ENCODE data around the gene RPL27A.

RPL27A gene

DNA sequence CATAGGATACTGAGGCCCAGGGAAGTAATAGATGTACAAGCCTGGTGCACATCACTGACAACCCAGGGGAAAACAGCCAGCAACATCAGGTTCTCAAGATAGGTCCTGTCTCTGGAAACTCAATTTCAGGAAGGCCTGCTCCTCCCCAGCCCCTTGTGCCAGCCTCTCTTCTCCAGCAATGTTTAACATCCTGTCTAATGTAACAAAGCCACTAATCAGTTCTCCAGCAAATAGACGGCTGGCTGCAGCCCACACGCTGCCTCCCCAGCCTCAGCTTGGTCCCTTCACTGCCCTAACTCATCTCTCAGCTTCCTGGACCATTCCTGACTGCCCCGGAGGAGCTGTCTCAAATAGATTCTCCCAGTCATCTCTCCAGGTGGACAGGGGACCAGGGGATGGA is 37.8 kb downstream of the RPL27A start:
- no peak overlapping the region; the same call in 1 of the 2 replicates for H3K4me3 ChIP-seq (ENCODE audit: low read length)
- H3K27ac ChIP-seq (ENCODE audit: low read length): no peak overlapping the region
- WGBS (ENCODE audit: insufficient coverage, insufficient read length): no CpG with 5 or more reads among the region's 3 CpGs
- H3K27me3 ChIP-seq (ENCODE audit: control insufficient read depth, insufficient read depth, low read length): no peaks in the 10 kb centered on the region
- no peaks in the 10 kb centered on the region for H3K9me3 ChIP-seq (ENCODE audit: control insufficient read depth, insufficient read depth, low read length)
- peaks cover 5% of the 10 kb centered on the region for H3K4me1 ChIP-seq (ENCODE audit: control insufficient read depth, insufficient read depth, low read length)
- H3K36me3 ChIP-seq (ENCODE audit: control insufficient read depth, insufficient read depth, low read length): 0 out of 2 replicates have a peak, but pooled peaks cover 2% of the 10 kb centered on the region
- no peak for DNase-seq (ENCODE audit: low read depth, low spot score)

GRCh38 chr11:8720868-8721608 is 38.4 kb downstream of the RPL27A start:
- Histone ChIP-seq H3K27ac (ENCODE audit: low read length) (no peak overlapping the region), H3K4me3 (ENCODE audit: low read length) (no peak overlapping the region), H3K4me1 (ENCODE audit: control insufficient read depth, insufficient read depth, low read length) (peaks cover 5% of the 10 kb centered on the region), H3K9me3 (ENCODE audit: control insufficient read depth, insufficient read depth, low read length) (no peaks in the 10 kb centered on the region), H3K36me3 (ENCODE audit: control insufficient read depth, insufficient read depth, low read length) (0 out of 2 replicates have a peak, but pooled peaks cover 2% of the 10 kb centered on the region), H3K27me3 (ENCODE audit: control insufficient read depth, insufficient read depth, low read length) (no peaks in the 10 kb centered on the region)
- DNase-seq (ENCODE audit: low read depth, low spot score): no peak
- WGBS (ENCODE audit: insufficient coverage, insufficient read length): no CpG with 5 or more reads among the region's 5 CpGs

DNA sequence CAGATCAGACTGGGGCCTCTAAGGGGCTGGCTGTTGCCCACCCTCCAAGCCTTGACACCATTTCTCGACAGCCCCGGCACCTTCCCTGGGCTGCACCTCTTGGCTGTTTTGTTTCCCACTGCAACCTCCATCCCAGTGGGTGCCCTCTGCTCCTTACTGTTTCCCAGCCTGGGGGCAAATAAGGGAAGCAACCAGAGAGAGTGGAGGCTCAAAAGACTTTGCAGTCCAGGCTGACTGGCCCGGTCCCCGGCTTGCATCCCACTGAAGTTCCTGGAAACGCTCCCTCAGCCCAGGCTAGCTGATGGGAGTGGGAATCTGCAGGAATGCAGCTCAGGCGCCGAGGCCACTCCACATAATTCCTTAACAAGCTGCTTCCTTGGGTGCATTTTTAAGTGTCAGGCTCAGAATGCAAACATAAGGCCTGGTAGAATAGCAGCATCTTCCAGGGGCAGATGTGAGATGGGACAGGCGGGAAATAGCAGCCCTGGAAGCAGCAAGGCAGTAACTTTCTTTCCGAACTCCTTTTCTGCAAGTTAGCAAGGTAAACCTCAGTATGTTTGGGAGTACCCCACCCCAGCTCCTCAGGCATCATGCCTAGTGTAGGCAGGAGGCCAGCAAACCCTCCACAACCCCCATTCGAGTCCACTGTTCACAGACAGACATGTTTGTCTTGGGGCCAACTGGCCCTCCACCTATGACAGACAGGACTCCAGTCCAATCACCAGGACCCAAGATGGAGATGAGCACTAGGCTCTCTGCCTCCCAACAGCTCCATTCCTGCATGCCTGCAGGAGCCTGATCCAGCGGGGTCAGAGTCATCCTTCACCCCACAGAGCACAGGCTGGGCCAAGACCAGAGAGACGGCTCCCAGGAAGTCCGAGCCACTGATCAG is 39.3 kb downstream of the RPL27A start:
- Histone ChIP-seq H3K27ac (ENCODE audit: low read length) (no peak overlapping the region), H3K4me1 (ENCODE audit: control insufficient read depth, insufficient read depth, low read length) (peaks cover 5% of the 10 kb centered on the region), H3K4me3 (ENCODE audit: low read length) (no peak overlapping the region), H3K27me3 (ENCODE audit: control insufficient read depth, insufficient read depth, low read length) (no peaks in the 10 kb centered on the region), H3K9me3 (ENCODE audit: control insufficient read depth, insufficient read depth, low read length) (no peaks in the 10 kb centered on the region), H3K36me3 (ENCODE audit: control insufficient read depth, insufficient read depth, low read length) (0 out of 2 replicates have a peak, but pooled peaks cover 2% of the 10 kb centered on the region)
- WGBS (ENCODE audit: insufficient coverage, insufficient read length): no CpG with 5 or more reads among the region's 13 CpGs
- DNase-seq (ENCODE audit: low read depth, low spot score): no peak

- Histone ChIP-seq H3K27ac (ENCODE audit: low read length) (no peak overlapping the region), H3K4me3 (ENCODE audit: low read length) (no peak overlapping the region), H3K36me3 (ENCODE audit: control insufficient read depth, insufficient read depth, low read length) (no peaks in the 10 kb centered on the region), H3K9me3 (ENCODE audit: control insufficient read depth, insufficient read depth, low read length) (no peaks in the 10 kb centered on the region), H3K4me1 (ENCODE audit: control insufficient read depth, insufficient read depth, low read length) (peaks cover 5% of the 10 kb centered on the region), H3K27me3 (ENCODE audit: control insufficient read depth, insufficient read depth, low read length) (no peaks in the 10 kb centered on the region)
- WGBS (ENCODE audit: insufficient coverage, insufficient read length): no CpG with 5 or more reads among the region's 3 CpGs
- DNase-seq (ENCODE audit: low read depth, low spot score): no peak
Measured at GRCh38 chr11:8722809-8723208, 40.2 kb downstream of the RPL27A start.

- Histone ChIP-seq H3K4me3 (ENCODE audit: low read length) (no peak overlapping the region), H3K27ac (ENCODE audit: low read length) (no peak overlapping the region), H3K4me1 (ENCODE audit: control insufficient read depth, insufficient read depth, low read length) (peaks cover 5% of the 10 kb centered on the region), H3K36me3 (ENCODE audit: control insufficient read depth, insufficient read depth, low read length) (no peaks in the 10 kb centered on the region), H3K9me3 (ENCODE audit: control insufficient read depth, insufficient read depth, low read length) (no peaks in the 10 kb centered on the region), H3K27me3 (ENCODE audit: control insufficient read depth, insufficient read depth, low read length) (no peaks in the 10 kb centered on the region)
- no CpG with 5 or more reads among the region's 7 CpGs for WGBS (ENCODE audit: insufficient coverage, insufficient read length)
- DNase-seq (ENCODE audit: low read depth, low spot score): no peak
Measured at GRCh38 chr11:8723711-8724110, 41.1 kb downstream of the RPL27A start.

GRCh38 chr11:8724682-8725081 is 42.1 kb downstream of the RPL27A start:
- H3K4me1 ChIP-seq (ENCODE audit: control insufficient read depth, insufficient read depth, low read length): peaks cover 5% of the 10 kb centered on the region
- no CpG with 5 or more reads among the region's 7 CpGs for whole genome bisulfite sequencing (ENCODE audit: insufficient coverage, insufficient read length)
- H3K27ac ChIP-seq (ENCODE audit: low read length): no peak overlapping the region
- no peaks in the 10 kb centered on the region for H3K36me3 ChIP-seq (ENCODE audit: control insufficient read depth, insufficient read depth, low read length)
- no peak overlapping the region for H3K4me3 ChIP-seq (ENCODE audit: low read length)
- H3K9me3 ChIP-seq (ENCODE audit: control insufficient read depth, insufficient read depth, low read length): no peaks in the 10 kb centered on the region
- DNase-seq (ENCODE audit: low read depth, low spot score): no peak
- H3K27me3 ChIP-seq (ENCODE audit: control insufficient read depth, insufficient read depth, low read length): no peaks in the 10 kb centered on the region

GRCh38 chr11:8726395-8726794 is 43.8 kb downstream of the RPL27A start:
- Histone ChIP-seq H3K4me3 (ENCODE audit: low read length) (no peak overlapping the region), H3K9me3 (ENCODE audit: control insufficient read depth, insufficient read depth, low read length) (no peaks in the 10 kb centered on the region), H3K4me1 (ENCODE audit: control insufficient read depth, insufficient read depth, low read length) (peaks cover 3% of the 10 kb centered on the region; the same call in 1 of the 2 replicates), H3K27me3 (ENCODE audit: control insufficient read depth, insufficient read depth, low read length) (no peaks in the 10 kb centered on the region), H3K36me3 (ENCODE audit: control insufficient read depth, insufficient read depth, low read length) (no peaks in the 10 kb centered on the region), H3K27ac (ENCODE audit: low read length) (no peak overlapping the region)
- DNase-seq (ENCODE audit: low read depth, low spot score): no peak
- WGBS (ENCODE audit: insufficient coverage, insufficient read length): no CpG with 5 or more reads among the region's 4 CpGs

- H3K27me3 ChIP-seq (ENCODE audit: control insufficient read depth, insufficient read depth, low read length): no peaks in the 10 kb centered on the region
- no peak overlapping the region for H3K4me3 ChIP-seq (ENCODE audit: low read length)
- no peaks in the 10 kb centered on the region for H3K36me3 ChIP-seq (ENCODE audit: control insufficient read depth, insufficient read depth, low read length)
- no peaks in the 10 kb centered on the region for H3K9me3 ChIP-seq (ENCODE audit: control insufficient read depth, insufficient read depth, low read length)
- DNase-seq (ENCODE audit: low read depth, low spot score): no peak
- H3K27ac ChIP-seq (ENCODE audit: low read length): no peak overlapping the region
- H3K4me1 ChIP-seq (ENCODE audit: control insufficient read depth, insufficient read depth, low read length): peaks cover 1% of the 10 kb centered on the region; the same call in 1 of the 2 replicates
- no CpG with 5 or more reads among the region's 4 CpGs for WGBS (ENCODE audit: insufficient coverage, insufficient read length)
Measured at GRCh38 chr11:8728563-8728962, 46.0 kb downstream of the RPL27A start.

DNA sequence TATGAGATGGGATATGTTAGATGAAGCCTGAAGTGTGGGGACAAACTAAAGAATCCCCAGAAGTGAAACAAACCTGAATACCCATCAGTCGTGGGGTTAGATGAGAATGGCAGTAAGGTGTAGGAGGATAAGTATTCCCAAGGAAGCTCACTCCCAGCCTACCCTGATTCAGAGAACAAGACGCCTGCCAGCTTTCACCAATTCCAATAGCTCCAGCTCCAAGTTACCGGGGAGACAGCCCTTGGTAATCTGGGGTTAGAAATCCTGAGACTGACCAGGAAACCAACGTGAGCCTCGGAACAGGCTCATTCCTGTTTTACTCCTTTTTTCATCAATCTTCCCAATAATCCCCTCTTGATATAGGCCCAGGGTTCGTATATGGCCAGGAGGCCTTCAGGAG is 46.5 kb downstream of the RPL27A start:
- H3K27ac ChIP-seq (ENCODE audit: low read length): no peak overlapping the region
- no peaks in the 10 kb centered on the region for H3K4me1 ChIP-seq (ENCODE audit: control insufficient read depth, insufficient read depth, low read length)
- no peaks in the 10 kb centered on the region for H3K27me3 ChIP-seq (ENCODE audit: control insufficient read depth, insufficient read depth, low read length)
- H3K9me3 ChIP-seq (ENCODE audit: control insufficient read depth, insufficient read depth, low read length): no peaks in the 10 kb centered on the region
- WGBS (ENCODE audit: insufficient coverage, insufficient read length): no CpG with 5 or more reads among the region's 6 CpGs
- no peak for DNase-seq (ENCODE audit: low read depth, low spot score)
- H3K36me3 ChIP-seq (ENCODE audit: control insufficient read depth, insufficient read depth, low read length): no peaks in the 10 kb centered on the region
- H3K4me3 ChIP-seq (ENCODE audit: low read length): no peak overlapping the region

GRCh38 chr11:8729837-8730696 is 47.5 kb downstream of the RPL27A start:
- Histone ChIP-seq H3K9me3 (ENCODE audit: control insufficient read depth, insufficient read depth, low read length) (no peaks in the 10 kb centered on the region), H3K36me3 (ENCODE audit: control insufficient read depth, insufficient read depth, low read length) (no peaks in the 10 kb centered on the region), H3K4me1 (ENCODE audit: control insufficient read depth, insufficient read depth, low read length) (no peaks in the 10 kb centered on the region), H3K27ac (ENCODE audit: low read length) (no peak overlapping the region), H3K27me3 (ENCODE audit: control insufficient read depth, insufficient read depth, low read length) (no peaks in the 10 kb centered on the region), H3K4me3 (ENCODE audit: low read length) (no peak overlapping the region; the same call in 1 of the 2 replicates)
- no peak for DNase-seq (ENCODE audit: low read depth, low spot score)
- WGBS (ENCODE audit: insufficient coverage, insufficient read length): 100% methylated on average over 1 of the region's 38 CpGs

Measured in iPS DF 6.9 (cell line).